IMR-90 (cell line): ENCODE measurements around the gene POLE3.

Experiments
- BHLHE40 ChIP-seq: fragments of 150-350 bp; IDR thresholded peaks from 2 replicates; pipeline ENCODE4 v1.6.1; 2016; ENCODE audit warnings: mild to moderate bottlenecking, low read depth, low read length
- CEBPB ChIP-seq: IDR thresholded peaks from 2 replicates; pipeline ENCODE4 v1.6.1; 2012; ENCODE audit warnings: low read depth, low read length, improper control_type of control experiment
- MXI1 ChIP-seq: IDR thresholded peaks from 2 replicates; pipeline ENCODE4 v1.6.1; 2012; ENCODE audit warnings: low read depth, mild to moderate bottlenecking, low read length, moderate library complexity, borderline replicate concordance
- POLR2A ChIP-seq: IDR thresholded peaks from 2 replicates; pipeline ENCODE4 v1.6.1; 2012; ENCODE audit warnings: mild to moderate bottlenecking, low read depth, low read length
- RFX5 ChIP-seq: IDR thresholded peaks from 2 replicates; pipeline ENCODE4 v1.8.0; 2012; ENCODE audit warnings: low read depth, mild to moderate bottlenecking, low read length, moderate library complexity
- USF2 ChIP-seq: fragments of 150-350 bp; IDR thresholded peaks from 2 replicates; pipeline ENCODE4 v1.6.1; 2017; ENCODE audit warnings: mild to moderate bottlenecking, antibody characterized with exemption, low read length, low read depth
- TF ChIP-seq, protein P1 (sequence below): conservative IDR thresholded peaks from 2 replicates; pipeline ENCODE4 v1.5.1; 2012; ENCODE audit warnings: mild to moderate bottlenecking, low read depth, low read length, improper control_type of control experiment
- TF ChIP-seq, protein P2 (sequence below): fragments of 150-350 bp; IDR thresholded peaks from 2 replicates; pipeline ENCODE4 v1.6.1; 2016; ENCODE audit warnings: low read depth, mild to moderate bottlenecking, low read length, moderate library complexity, borderline replicate concordance

DNA sequence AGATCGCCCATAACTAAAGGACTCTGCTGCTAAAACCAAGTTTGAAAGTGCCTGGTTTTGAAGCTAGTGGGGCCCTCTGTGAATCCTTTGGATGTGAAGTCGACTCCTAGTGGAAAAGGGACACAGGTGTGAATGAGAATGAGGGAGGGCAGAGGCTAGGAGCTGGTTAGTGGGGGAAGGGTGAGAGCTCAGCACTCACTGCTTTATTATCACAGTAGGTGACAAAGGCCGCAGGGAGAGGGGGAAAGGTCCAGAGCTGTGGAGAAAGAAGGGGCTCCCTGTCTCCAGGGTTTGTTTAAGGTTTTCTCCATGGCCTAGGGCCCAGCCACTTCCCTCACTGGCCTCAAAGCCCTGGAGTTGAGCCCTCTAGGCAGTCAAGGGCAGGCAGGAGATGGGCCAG, 37.2 kb downstream of the POLE3 start:
- TF ChIP-seq POLR2A: no peak
- TF ChIP-seq, protein P1, sequence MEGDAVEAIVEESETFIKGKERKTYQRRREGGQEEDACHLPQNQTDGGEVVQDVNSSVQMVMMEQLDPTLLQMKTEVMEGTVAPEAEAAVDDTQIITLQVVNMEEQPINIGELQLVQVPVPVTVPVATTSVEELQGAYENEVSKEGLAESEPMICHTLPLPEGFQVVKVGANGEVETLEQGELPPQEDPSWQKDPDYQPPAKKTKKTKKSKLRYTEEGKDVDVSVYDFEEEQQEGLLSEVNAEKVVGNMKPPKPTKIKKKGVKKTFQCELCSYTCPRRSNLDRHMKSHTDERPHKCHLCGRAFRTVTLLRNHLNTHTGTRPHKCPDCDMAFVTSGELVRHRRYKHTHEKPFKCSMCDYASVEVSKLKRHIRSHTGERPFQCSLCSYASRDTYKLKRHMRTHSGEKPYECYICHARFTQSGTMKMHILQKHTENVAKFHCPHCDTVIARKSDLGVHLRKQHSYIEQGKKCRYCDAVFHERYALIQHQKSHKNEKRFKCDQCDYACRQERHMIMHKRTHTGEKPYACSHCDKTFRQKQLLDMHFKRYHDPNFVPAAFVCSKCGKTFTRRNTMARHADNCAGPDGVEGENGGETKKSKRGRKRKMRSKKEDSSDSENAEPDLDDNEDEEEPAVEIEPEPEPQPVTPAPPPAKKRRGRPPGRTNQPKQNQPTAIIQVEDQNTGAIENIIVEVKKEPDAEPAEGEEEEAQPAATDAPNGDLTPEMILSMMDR: no peak
- TF ChIP-seq USF2: no peak
- TF ChIP-seq, protein P2, sequence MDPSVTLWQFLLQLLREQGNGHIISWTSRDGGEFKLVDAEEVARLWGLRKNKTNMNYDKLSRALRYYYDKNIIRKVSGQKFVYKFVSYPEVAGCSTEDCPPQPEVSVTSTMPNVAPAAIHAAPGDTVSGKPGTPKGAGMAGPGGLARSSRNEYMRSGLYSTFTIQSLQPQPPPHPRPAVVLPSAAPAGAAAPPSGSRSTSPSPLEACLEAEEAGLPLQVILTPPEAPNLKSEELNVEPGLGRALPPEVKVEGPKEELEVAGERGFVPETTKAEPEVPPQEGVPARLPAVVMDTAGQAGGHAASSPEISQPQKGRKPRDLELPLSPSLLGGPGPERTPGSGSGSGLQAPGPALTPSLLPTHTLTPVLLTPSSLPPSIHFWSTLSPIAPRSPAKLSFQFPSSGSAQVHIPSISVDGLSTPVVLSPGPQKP: no peak
- no peak for TF ChIP-seq MXI1
- TF ChIP-seq RFX5: no peak
- TF ChIP-seq CEBPB: no peak
- TF ChIP-seq BHLHE40: no peak
